GM19023 (cell line): ENCODE results near the gene WDR72.
"Not testable (repeated sequence)": the region's sequence is repeated elsewhere in the genome, so short reads cannot be mapped to it uniquely, and the experiment has no call there.

Experiments used
- ATAC-seq: cut with Tn5 transposase; IDR thresholded peaks from one replicate; pipeline ENCODE4 v1.9.1; 2021; ENCODE audit warnings: mild to moderate bottlenecking, moderate library complexity; ENCODE audit not compliant: unreplicated experiment

Gene WDR72

DNA sequence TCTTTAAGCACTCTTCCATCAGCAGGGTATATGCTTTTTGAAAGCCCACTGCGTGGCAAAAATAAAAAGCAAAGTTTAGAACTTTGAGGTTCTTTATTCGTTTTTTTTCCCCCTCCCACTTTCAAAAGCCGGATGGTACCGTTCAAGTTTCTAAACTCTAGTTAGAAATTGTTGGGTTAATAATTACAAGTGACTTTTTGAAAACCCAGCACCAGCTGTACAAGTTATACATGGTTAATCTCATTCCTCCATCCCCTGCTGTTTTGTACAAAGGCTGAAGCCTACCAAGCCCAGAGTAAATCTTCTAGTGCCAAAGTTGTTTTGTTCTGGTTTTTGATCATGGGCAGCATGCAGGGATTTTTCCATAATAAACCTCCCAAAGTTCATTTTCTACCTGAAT lies 48.6 kb downstream of the WDR72 start:
- ATAC-seq: no peak

DNA sequence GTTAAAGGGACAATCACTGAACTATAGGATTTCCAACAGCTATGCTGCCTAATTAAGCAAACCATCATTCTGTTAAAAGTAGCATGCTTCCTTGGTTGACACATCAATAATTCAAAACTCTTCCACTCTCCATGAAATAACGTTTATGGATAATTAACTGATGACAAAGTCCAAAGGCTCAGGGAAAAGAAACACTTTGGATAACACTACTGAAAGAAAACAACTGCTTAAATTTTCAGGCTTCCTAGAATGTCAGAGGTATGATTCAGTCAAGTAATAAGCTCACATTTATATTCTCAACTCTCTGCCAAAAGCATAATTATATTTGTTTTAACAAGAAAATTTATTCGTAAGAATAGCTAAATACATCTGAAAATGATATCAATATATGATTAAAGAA lies 49.6 kb downstream of the WDR72 start:
- ATAC-seq: no peak

DNA sequence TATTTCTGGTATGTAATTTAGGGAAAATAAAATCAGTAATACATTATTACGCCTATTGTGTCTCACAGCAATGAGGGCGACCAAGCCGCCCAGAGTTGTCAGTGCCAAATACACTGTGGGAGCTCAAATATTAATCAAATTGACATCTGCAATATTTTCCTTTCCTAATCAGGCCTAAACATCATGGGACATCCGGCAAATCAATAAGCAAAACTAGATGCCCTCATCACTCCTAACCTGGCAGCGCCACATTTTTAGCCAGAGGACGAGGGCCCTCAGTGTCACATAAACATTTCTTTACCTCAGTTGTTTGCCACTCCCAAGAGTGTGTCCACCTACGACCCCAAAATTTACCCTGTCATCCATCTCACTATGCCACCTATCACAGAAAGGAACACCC lies 64.1 kb downstream of the WDR72 start:
- ATAC-seq: no peak

DNA sequence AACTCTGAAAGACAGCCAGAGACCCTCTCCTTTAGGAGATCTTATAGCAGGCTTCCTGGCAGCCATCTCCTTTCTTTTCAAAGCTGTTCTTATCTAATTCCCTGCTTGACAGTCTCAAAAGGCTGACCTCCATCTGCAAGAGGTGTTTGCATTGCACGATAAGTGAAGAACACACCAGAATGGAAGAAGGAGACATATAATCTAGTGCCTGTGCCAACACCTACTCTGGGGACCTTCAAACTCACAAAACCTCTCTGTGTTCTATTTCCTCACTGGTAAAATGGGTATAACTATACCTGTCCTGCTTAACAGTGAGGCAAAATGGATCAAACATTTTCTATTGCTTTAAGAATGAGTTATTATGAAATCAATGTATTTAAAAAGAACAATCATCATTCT lies 65.0 kb downstream of the WDR72 start:
- ATAC-seq: no peak

DNA sequence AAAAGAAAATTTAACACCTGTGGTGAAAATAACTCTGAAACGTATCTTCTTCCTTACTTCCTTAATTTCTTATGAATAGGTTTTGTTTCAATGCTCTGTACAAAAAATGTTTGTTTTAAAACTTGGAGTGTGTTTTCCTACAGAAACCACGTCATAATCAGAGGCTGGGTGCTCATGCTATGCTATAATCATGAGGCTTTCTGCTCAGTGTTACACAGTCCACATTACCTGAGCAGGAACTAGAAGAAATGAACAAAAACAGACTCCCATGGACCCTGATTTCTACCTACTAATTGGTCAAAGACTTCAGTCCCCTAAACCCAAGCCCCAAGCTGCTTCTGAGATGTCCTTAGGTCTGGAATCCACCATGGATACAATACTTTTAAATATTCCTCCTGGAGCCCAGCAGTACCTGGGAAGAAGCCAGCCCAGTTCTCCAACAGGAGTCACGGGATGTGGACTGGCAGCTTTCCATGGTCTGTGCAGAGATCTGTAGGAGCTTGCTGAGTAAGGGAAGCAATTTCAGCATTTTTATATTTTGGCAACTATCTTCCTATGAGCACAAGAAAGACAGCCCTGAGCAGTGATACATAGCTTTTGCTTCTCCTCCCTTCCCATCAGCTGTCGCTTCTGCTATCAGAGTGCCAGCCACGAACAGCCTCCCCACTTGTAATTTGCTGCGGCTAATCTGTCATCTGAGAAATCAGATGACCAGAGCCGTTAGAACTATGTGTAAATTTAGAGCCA lies 65.6 kb downstream of the WDR72 start:
- no peak for ATAC-seq

DNA sequence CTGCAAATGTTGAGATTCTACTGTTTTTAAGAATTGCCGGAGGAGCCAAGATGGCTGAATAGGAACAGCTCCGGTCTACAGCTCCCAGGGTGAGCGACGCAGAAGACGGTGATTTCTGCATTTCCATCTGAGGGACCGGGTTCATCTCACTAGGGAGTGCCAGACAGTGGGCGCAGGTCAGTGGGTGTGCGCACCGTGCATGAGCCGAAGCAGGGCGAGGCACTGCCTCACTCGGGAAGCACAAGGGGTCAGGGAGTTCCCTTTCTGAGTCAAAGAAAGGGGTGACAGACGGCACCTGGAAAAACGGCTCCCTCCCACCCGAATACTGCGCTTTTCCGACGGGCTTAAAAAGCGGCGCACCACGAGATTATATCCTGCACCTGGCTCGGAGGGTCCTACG lies 75.3 kb downstream of the WDR72 start:
- ATAC-seq: not testable (repeated sequence)

DNA sequence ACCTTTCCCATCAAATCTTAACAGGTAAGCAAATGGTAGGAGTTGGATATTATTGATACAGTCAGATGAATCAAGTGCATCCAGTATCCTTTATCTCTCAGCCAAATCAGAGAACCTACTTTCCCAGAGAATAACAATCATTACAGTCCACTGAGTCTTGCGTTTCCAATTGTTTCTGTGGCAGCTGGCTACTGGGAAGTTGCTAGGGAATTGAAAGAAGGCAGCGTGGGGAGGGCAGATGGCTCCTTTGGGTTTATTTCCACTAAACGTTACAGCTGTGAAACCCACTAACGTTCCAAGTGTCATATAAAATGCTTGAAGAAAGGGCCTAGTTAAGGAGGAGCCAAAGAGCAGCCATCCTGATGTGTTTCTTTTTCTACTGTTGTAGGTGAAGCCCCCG lies 78.4 kb downstream of the WDR72 start:
- ATAC-seq: no peak

DNA sequence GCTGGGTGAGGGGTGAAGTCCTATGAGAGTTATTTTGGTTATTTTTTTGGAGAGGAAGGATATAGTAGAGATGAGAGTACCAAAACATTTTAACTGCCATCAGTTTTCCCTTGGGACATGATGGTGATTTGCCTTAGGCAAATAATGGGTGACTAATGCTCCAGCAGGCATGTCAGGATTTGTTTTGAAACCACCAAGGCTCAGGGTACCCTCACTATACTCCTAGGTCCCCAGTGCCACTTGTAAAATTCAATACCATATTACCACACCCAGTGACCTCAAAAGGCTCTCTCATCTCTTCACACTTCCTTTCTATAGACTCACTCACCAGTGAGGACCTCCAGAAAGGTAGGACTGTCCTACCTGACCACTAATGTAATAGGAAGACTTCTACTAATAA lies 83.6 kb downstream of the WDR72 start:
- no peak for ATAC-seq

DNA sequence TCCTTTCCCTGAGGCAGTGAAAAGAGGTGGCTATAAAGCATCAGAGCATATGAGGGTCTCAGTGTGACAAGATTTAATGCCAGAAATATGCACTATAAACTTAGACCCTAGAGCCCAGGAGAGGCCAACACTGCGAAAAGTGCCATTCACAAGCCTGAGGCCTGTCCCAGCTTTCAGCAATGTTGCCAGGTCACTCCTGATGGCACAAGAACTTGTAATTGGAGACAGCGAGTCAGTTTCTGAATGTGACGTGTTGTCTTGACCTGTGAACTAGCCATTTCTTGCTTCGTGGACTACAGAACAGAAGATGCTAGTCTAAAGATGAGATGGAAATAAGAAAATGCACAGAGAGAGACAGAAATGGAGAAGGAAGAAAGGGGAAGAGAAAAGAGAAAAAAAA lies 87.9 kb downstream of the WDR72 start:
- ATAC-seq: no peak

DNA sequence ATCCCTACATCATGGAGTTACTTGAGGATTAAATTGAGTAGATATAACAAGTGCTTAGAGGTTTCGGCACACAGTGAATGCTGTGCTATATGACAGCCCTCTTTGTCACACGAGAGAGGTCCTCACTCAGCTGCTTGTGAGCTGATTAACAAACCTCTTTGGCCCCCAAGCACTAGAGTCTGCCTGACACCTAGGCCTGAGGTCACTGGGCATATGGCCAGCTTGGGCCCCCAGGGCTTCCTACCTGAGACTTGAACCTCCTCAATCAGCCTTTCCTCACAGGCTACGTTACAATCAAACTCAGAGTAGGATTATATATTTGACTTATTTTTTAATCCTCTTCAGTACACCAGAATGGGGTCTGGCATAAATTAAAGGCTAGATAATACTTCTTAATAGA lies 88.8 kb downstream of the WDR72 start:
- ATAC-seq: no peak

DNA sequence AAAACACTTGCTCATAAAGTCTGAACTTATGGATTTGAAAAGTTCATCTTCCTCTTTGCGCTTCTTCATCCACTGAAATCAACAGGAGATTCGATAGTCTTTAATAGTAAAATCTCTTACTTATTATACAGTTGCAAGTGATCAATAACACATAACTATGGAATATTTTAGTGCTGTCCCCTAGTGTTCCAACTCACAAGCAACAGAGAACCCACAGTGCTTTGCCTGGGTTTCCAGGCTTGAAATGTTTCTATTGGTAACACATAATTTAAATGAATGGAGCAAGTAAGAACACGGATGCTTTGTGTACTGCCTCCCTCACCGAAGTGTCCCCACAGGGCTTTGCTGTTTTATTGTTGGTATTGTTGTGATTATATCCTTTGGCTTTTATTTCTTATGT lies 93.5 kb downstream of the WDR72 start:
- no peak for ATAC-seq

DNA sequence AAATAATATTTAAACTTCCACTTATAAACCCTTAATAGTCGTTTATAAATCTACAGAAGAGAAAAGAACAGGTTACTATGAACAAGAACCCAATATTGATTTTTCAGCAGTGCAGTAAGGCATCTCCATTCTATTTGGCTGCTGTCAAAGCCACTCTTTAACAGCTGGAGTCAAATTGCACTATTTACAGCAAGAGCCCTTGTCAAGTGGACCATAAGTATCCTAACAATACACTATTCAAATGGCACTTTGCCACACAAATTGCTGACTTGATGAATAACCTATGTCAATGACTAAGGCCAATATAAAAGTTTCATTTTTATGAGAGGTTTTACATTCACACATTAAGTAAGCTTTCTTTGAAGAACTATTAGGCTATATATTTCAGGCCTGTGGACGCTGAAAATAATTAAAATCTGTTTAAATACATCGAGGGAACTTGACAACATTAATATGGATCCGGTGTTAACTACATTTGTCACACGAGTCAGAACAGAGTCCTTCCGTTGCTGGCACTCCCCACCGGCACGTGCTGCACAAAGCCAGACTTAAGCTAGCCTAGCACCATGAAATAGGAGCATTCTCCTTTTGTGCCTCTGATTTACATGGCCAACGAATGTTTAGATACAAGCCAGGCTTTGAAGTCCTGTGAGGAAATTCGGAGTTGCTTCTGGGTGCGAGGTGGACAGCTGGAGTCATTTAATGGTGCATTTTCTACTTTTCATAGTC lies 100.5 kb downstream of the WDR72 start:
- ATAC-seq: no peak

DNA sequence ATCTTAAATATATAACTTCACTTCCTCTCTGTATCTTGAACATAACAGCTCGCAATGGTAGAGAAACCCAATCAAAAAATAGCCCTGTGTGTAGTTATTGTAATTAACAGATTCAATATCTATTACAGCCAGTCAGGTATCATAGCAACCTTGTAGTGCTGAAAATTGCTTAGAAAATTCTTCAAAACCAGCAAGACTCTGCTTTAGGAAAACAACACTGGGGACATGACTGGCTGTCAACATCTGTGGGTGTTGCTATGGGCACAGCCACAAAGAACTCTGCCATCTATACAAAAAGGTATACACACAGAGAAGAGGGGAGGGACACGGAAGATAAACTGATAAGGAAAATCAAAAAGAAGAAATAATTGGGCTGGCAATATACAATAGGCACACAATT lies 101.2 kb downstream of the WDR72 start:
- ATAC-seq: no peak

DNA sequence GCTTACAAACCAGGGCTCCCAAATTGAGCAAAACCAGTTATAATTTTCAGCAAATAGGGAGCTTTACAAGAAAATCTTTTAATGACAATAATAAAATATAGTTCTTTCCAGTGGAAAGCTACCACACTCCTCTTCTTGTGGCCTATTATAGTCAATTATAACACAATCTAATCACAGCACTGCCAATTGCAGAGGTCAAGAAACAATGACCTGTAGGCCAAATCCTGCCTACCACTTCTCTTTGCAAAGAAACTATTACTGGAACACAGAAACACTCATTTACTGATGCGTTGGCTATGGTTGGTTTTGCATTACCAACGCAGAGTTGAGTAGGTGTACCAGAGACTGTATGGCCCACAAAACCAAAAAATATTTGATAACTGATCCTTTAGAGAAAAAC lies 110.5 kb downstream of the WDR72 start:
- ATAC-seq: no peak

DNA sequence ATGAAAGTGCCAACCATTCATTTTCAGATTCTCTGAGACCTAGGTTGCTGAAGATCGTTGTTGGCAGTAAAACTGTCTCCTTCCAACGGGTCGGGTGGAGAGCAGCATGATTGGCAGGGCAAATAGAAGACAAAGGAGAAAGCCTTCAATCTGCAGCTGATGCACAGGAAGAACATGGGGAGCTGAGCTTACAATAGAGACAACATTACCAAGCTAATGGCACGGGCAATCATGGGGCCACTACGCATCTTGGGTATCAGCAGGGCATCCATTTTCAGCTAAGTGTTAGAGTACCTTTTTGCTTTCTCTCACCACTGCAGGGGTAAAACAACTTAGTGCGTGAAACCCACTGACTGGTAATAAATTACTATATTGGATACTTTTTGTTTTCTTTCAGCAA lies 114.8 kb downstream of the WDR72 start:
- no peak for ATAC-seq

DNA sequence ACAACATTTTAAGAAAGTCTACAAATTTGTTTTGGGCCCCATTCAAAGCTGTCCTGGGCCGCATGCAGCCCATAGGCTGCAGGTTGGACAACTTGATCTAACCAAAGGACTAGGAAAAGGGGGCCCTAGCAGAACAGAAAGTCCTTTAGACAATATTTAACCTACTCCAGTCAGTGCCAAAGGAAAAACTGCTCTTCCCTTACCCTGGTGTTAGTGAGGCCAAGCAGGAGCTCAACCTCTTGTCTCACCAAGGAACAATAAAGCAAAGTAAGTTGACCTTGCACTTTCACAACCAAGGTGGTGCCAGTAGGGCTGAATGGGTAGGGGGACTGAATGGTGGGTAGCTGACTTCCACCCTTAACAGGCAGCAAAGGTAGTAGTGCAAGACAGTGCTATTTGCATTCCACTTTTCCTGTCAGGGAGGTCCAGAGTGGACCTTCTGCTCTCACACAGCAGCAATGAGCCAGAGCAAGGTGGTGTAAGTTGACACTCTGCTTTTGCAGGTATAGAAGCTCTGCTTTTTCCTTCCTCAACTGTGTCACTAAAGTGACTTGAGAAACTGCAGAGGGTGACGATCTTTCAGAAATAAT lies 124.9 kb downstream of the WDR72 start:
- ATAC-seq: no peak

DNA sequence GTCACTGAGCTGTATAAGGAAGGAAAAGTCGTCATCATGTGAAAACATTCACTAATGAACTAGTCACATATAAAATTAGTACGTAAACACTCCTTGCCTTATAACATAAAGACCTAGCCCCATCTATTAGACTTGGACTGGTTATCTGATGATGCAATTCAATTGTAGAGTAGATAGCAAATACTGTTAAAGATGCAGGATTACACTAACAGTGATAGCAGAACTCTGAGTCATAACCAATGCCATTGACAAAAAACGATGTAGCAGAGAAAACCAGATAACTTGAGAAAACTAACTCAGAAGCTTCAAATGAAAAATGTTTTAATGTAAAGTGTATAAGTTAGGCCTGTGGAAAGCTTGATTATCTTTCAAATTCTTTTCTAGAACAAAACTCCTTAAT lies 132.2 kb downstream of the WDR72 start:
- no peak for ATAC-seq

DNA sequence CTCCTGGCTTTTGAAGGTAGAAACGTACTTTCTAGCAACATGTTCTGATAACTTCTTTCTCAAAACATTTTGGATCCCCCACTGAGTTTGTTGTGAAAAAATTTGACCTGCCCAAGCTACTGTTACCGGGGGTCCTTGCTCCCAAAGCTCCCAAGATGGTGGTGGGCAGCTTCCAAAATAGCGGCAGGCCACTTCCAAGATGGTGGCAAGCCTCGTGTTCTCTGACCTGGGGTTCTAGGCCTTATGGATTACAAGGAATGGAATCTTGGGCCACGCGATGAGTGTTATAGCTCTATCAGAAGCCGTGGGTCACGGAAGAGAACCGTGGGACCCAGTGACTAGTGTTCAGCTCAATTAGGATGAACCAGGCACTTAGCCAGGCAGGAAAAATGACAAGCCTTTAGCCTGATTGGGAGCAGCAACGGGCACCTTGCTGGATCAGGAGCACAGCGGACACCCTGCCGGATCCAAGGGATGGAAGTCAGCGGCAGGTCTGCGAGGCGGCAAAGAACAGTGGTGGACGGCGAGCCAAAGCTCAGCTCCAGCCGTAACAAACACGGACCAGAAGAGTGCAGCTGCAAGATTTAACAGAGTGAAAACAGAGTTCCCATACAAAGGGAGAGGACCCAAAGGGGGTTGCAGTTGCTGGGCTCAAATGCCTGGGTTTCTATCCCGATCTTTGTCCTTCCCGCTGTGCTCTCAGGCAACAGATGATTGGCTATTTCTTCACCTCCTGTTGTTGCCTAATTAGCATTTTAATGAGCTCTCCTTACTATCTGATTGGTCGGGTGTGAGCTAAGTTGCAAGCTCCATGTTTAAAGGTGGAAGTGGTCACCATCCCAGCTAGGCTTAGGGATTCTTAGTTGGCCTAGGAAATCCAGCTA lies 133.3 kb downstream of the WDR72 start:
- ATAC-seq: no peak

DNA sequence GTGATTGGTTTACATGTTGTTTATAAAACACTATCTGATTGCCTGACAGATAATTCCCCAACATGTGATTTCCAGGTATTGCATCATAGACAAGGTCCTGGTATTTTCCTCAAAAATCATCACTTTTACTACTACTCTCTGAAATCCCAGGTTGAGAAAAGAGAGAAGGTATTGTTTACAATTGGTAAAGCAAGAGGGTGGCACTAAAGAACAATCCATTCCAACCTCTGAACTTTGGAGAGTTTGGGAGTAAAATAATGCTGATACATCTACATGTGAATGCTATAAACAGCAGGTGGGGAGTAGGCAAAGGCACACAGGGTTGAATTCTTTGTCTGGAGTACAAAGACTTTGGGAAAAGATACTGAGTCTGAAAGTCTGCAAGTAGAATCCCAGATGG lies 134.2 kb downstream of the WDR72 start:
- ATAC-seq: no peak

DNA sequence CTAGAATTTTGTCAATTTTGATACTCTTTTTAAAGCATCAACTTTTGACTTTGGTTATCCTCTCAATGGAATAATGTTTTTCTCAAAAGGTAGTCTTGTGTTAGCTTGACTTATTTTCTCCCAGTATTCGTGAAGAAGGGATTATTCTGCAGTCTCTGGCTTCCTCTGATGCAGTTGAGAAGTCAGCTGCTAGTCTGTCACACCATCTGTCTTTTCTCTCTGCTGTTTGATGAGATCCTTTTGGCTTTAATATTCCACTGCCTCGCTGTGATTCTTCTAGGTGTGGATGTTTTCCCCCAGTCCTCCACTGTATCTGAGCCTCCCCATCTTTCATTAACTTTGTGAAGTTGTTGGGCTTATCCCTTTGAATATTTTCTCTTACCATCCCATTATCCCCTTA lies 141.0 kb downstream of the WDR72 start:
- ATAC-seq: no peak

DNA sequence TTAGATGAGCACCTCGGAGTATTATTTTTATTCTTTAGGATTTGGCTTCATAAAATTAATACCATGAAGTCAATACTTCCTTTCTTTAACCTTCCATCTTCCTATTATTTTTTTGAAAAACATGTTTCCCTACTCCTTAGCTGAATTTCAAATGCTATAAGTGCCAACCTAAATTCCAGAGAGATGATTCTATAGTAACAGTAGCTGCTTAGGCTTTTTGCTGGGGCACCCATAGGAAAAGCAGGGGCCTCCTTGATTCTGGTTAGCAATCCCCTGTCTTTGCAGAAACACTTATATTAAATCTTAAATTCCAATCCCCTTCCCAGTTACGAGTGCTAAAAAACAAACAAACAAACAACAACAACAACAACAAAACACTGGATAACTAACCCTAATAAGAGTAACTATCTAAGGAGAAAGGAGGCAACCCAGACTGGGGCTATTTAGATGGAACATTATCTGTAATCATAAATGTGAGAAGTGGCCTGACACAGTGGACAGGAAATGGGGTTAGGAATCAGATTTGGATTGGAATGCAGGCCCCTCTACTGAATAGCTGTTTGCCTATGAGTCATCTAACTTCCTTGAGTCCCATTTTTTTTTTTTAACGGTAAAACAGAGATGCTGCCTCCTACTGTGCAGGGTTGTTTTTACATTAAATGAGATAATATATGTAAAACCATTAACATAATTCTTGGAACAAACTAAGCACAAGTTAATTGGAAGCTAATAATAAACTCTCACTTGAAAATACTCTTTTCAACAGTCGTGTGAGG lies 148.1 kb downstream of the WDR72 start:
- no peak for ATAC-seq
